ENCODE data around the gene CD1B.
"Not testable (repeated sequence)": the region's sequence is repeated elsewhere in the genome, so short reads cannot be mapped to it uniquely, and the experiment has no call there.

CD1B gene

DNA sequence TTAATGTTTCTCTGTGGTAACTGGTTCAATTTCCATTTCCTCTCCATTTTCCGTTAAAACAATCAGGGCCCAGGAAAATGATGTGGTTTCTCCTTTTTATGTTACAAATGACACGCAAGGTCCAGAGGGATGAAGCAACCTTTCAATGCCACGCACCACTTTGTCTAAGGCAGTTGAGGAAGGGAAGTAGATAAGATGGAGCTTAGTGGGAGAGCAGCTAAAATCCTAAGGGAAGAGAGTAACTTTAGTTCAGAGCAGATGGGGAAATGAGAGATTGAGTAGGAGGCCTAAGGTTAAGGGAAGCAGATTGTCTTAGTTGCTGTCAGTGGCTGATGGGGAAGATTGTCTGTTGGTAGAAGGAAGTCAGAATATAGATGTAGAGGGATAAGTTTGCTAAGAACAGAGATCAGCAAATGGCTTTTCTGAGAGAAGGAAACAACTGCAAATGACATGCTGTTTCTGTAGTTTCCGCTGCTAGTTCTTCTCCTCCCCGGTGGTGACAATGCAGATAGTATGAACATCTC lies 40.9 kb downstream of the CD1B start:
- H3K4me3 ChIP-seq (replicated peaks in 1 of 2; ENCODE audit: low read depth in 2 of 2, low read length in 2 of 2) = no peak overlapping the region
- no peak for DNase-seq (ENCODE audit: low read depth in 2 of 2)
- TF ChIP-seq, protein P1, sequence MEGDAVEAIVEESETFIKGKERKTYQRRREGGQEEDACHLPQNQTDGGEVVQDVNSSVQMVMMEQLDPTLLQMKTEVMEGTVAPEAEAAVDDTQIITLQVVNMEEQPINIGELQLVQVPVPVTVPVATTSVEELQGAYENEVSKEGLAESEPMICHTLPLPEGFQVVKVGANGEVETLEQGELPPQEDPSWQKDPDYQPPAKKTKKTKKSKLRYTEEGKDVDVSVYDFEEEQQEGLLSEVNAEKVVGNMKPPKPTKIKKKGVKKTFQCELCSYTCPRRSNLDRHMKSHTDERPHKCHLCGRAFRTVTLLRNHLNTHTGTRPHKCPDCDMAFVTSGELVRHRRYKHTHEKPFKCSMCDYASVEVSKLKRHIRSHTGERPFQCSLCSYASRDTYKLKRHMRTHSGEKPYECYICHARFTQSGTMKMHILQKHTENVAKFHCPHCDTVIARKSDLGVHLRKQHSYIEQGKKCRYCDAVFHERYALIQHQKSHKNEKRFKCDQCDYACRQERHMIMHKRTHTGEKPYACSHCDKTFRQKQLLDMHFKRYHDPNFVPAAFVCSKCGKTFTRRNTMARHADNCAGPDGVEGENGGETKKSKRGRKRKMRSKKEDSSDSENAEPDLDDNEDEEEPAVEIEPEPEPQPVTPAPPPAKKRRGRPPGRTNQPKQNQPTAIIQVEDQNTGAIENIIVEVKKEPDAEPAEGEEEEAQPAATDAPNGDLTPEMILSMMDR (IDR thresholded peaks at IDR 0.05; ENCODE audit: low read depth, low read length) = no peak

DNA sequence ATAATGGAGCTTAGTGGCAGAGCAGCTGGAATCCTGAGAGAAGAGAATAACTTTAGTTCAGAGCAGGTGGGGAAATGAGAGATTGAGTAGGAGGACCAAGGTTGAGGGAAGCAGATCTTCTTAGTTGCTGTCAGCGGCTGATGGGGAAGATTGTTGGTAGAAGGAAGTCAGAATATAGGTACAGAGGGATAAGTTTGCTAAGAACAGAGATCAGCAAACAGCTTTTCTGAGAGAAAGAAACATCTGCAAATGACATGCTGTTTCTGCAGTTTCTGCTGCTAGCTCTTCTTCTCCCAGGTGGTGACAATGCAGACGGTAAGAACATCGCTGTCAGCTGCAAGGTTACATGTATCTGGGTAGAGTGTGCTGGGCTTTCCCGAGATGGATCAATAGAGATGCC lies 41.5 kb downstream of the CD1B start, which contains the start of gene CD1C:
Gene CD1C, plus strand, starts transcription at position 113 of the 400 bp plus-strand sequence. Its CDS starts 142 bp downstream, at position 255.
- TF ChIP-seq, protein P1 (IDR thresholded peaks at IDR 0.05; ENCODE audit: low read depth, low read length) = no peak
- DNase-seq (ENCODE audit: low read depth in 2 of 2) = no peak
- no peak within 1 kb of the TSS for H3K4me3 ChIP-seq (replicated peaks in 1 of 2; ENCODE audit: low read depth in 2 of 2, low read length in 2 of 2)

DNA sequence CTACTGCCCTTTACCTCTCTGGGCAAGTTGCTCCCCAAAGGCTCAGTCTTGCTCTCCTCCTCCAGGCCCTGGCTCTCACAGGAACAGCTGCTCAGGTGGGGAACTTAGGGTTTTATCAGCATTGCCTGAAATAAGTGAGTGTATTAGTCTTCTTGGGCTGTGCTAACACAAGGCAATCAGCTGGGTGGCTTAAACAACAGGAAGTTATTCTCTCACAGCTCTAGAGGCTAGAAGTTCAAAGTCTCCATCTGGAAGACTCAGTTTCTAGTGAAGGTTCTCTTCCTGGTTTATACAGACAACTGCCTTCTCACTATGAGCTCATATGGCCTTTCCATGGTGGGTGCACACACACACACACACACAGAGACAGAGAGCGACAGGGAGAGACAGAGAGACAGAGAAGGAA lies 44.4 kb downstream of the CD1B start:
- TF ChIP-seq, protein P1 (IDR thresholded peaks at IDR 0.05; ENCODE audit: low read depth, low read length) = no peak
- DNase-seq (ENCODE audit: low read depth in 2 of 2) = no peak
- no peak overlapping the region for H3K4me3 ChIP-seq (replicated peaks in 1 of 2; ENCODE audit: low read depth in 2 of 2, low read length in 2 of 2)

DNA sequence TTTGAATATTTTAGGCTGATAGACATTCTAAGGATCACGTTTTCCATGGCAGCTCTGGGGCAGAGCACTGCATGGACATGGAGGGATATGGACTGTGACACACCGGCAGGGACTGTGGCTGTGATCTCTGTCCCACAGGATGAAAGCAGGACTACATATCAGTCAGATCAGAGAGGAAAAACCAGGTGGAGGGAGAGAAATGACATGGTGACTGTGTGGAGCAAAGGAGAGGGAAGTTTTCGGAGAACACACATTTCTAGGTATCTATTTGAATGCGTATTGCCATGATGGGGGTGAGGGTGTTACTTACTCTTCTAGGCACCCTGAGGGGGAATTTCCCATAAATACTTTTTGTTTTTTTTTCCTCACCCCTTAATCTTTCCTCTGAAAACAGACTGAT lies 44.8 kb downstream of the CD1B start:
- DNase-seq (ENCODE audit: low read depth in 2 of 2) = no peak
- no peak overlapping the region for H3K4me3 ChIP-seq (replicated peaks in 1 of 2; ENCODE audit: low read depth in 2 of 2, low read length in 2 of 2)
- TF ChIP-seq, protein P1 (IDR thresholded peaks at IDR 0.05; ENCODE audit: low read depth, low read length) = no peak

DNA sequence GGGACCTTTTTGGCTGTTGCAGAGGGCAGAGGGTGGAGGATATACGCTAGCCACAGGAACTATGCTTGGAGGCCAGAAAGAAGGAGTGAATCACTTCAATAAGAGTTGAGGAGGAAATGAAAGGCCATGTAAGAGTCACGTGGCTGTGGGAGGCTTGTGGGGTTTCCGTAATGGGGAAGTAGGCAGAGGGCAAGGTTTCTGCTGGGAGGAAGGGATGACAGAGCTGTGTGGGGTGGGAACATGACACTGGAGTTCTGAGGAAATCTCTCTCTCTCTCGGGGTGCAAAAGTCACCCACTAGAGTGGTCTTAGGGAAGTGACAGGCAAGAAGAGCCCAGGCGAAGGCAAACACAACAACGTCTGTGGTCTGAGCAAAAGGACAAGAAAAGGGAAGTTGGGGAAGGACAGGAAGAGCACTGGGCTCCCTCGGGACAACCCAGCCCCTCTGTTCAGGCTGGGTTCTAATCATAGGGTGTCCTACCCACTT lies 45.5 kb downstream of the CD1B start:
- TF ChIP-seq, protein P1 (IDR thresholded peaks at IDR 0.05; ENCODE audit: low read depth, low read length) = no peak
- DNase-seq (ENCODE audit: low read depth in 2 of 2) = no peak

DNA sequence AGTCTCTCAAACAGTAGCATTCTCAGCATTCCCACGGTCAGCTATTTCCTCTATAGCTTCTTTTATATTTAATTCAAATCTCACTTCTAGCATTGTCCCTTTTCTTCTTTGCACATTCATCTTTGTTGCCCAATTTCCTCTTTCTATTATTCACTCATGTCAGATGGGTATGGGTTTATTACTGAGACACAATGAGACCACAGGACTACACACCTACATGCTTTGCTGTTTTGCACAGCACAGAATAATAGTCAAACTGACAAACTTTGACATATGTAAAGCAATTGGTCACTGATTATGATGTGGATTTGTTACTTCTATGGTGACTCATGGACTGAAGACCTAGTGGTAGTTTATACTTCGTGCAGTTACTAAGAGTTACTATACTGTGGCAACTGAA lies 47.4 kb downstream of the CD1B start:
- TF ChIP-seq, protein P1 (IDR thresholded peaks at IDR 0.05; ENCODE audit: low read depth, low read length) = no peak
- H3K4me3 ChIP-seq (replicated peaks in 1 of 2; ENCODE audit: low read depth in 2 of 2, low read length in 2 of 2) = no peak overlapping the region
- no peak for DNase-seq (ENCODE audit: low read depth in 2 of 2)

More for the DNA sequence above, 45.5 kb downstream of the CD1B start:
- H3K4me3 ChIP-seq (replicated peaks in 1 of 2; ENCODE audit: low read depth in 2 of 2, low read length in 2 of 2) = no peak overlapping the region

DNA sequence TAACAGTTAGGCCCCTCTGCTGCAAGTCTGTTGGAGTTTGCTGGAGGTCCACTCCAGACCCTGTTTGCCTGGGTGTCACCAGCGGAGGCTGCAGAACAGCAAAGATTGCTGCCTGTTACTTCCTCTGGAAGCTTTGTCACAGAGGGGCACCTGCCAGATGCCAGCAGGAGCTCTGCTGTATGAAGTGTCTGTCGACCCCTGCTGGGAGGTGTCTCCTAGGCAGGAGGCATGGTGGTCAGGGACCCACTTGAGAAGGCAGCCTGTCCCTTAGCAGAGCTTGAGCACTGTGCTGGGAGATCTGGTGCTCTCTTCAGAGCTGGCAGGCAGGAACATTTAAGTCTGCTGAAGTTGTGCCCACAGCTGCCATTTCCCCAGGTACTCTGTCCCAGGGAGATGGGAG lies 48.9 kb downstream of the CD1B start:
- not testable (repeated sequence) for DNase-seq (ENCODE audit: low read depth in 2 of 2); H3K4me3 ChIP-seq (replicated peaks in 1 of 2; ENCODE audit: low read depth in 2 of 2, low read length in 2 of 2)
